Osteoblast (primary cell): ENCODE results near the gene CEL. TPM values are rescaled to one million over a fixed set of nuclear protein-coding genes. Genes with fewer than 3 reads are reported as not detected.

Experiments
- DNase-seq: peaks from one replicate; pipeline ENCODE4 v3.0.0; 2011; ENCODE audit warnings: low spot score, mixed read lengths; ENCODE audit not compliant: insufficient read length; ENCODE audit errors: missing footprints
- H2AFZ ChIP-seq: 2 replicates; pipeline ENCODE4 v1.6.0; 2011; ENCODE audit warnings: mild to moderate bottlenecking, low read length
- H3K27ac ChIP-seq: 2 replicates; pipeline ENCODE4 v1.5.1; 2011; ENCODE audit warnings: mild to moderate bottlenecking, low read depth, low read length, moderate library complexity
- H3K27me3 ChIP-seq: 2 replicates; pipeline ENCODE4 v1.6.0; 2012; ENCODE audit warnings: mild to moderate bottlenecking, control low read depth, inconsistent platforms, low read length, moderate library complexity; ENCODE audit not compliant: insufficient read depth
- H3K36me3 ChIP-seq: 2 replicates; pipeline ENCODE4 v1.5.1; 2011; ENCODE audit warnings: mild to moderate bottlenecking, low read length, control low read depth, moderate library complexity; ENCODE audit not compliant: insufficient read depth
- H3K4me1 ChIP-seq: 2 replicates; pipeline ENCODE4 v1.5.1; 2011; ENCODE audit warnings: mild to moderate bottlenecking, low read length, control low read depth, moderate library complexity; ENCODE audit not compliant: insufficient read depth
- H3K4me2 ChIP-seq: 2 replicates; pipeline ENCODE4 v1.6.0; 2011; ENCODE audit warnings: mild to moderate bottlenecking, low read length; ENCODE audit not compliant: insufficient read depth
- H3K4me3 ChIP-seq: fragments of 200-600 bp; sonication (generic); 3 replicates; pipeline ENCODE4 v1.5.1; 2012; ENCODE audit warnings: mild to moderate bottlenecking, low read length, inconsistent platforms; ENCODE audit not compliant: insufficient read depth
- H3K79me2 ChIP-seq: 2 replicates; pipeline ENCODE4 v1.6.0; 2012; ENCODE audit warnings: mild to moderate bottlenecking, low read length, control low read depth, inconsistent platforms; ENCODE audit not compliant: insufficient read depth
- H3K9me3 ChIP-seq: 2 replicates; pipeline ENCODE4 v1.5.1; 2011; ENCODE audit warnings: low read depth, low read length, control low read depth
- H4K20me1 ChIP-seq: 2 replicates; pipeline ENCODE4 v1.6.0; 2012; ENCODE audit warnings: mild to moderate bottlenecking, low read length, control low read depth; ENCODE audit not compliant: insufficient read depth
- CTCF ChIP-seq: IDR thresholded peaks from 2 replicates; pipeline ENCODE4 v1.5.1; 2011; ENCODE audit warnings: mild to moderate bottlenecking, low read depth, low read length, moderate library complexity; ENCODE audit errors: extremely low read depth
- total RNA-seq: library from RNA; depleted of rRNA; stranded (reverse); fragments of >200 nt; gene quantifications from 2 replicates; pipeline ENCODE4 v1.2.3, GENCODE V29; 2012

The CEL gene
- total RNA-seq, 1 donor: not detected

GRCh38 chr9:133054194-133054890 is 7.4 kb upstream of the CEL start:
- H3K36me3 ChIP-seq: peaks cover 47% of the 10 kb centered on the region
- peaks cover 10% of the 10 kb centered on the region for H4K20me1 ChIP-seq
- DNase-seq: peak; percentile 83
- no peaks in the 10 kb centered on the region for H3K79me2 ChIP-seq
- H3K4me1 ChIP-seq: peaks cover 8% of the 10 kb centered on the region
- H3K27me3 ChIP-seq: no peaks in the 10 kb centered on the region
- no peak overlapping the region for H3K4me3 ChIP-seq
- no peak for TF ChIP-seq CTCF
- no peak overlapping the region for H3K4me2 ChIP-seq
- H2AFZ ChIP-seq: no peak overlapping the region
- H3K27ac ChIP-seq: no peak overlapping the region
- H3K9me3 ChIP-seq: no peaks in the 10 kb centered on the region

- H4K20me1 ChIP-seq: peaks cover 10% of the 10 kb centered on the region
- no peak for TF ChIP-seq CTCF
- DNase-seq: peak; percentile 94
- no peak overlapping the region for H2AFZ ChIP-seq
- H3K9me3 ChIP-seq: no peaks in the 10 kb centered on the region
- peaks cover 46% of the 10 kb centered on the region for H3K36me3 ChIP-seq
- H3K4me1 ChIP-seq: peaks cover 8% of the 10 kb centered on the region
- H3K4me2 ChIP-seq: no peak overlapping the region
- no peaks in the 10 kb centered on the region for H3K27me3 ChIP-seq
- H3K4me3 ChIP-seq: no peak overlapping the region
- no peaks in the 10 kb centered on the region for H3K79me2 ChIP-seq
- no peak overlapping the region for H3K27ac ChIP-seq
Observed at GRCh38 chr9:133054966-133055365, 6.8 kb upstream of the CEL start.

GRCh38 chr9:133055788-133056420 is 5.9 kb upstream of the CEL start:
- no peak for TF ChIP-seq CTCF

GRCh38 chr9:133056533-133056932 is 5.2 kb upstream of the CEL start:
- Histone ChIP-seq H3K36me3 (peaks cover 37% of the 10 kb centered on the region), H3K9me3 (no peaks in the 10 kb centered on the region), H3K4me3 (no peak overlapping the region), H2AFZ (no peak overlapping the region), H3K4me2 (no peak overlapping the region), H3K27me3 (no peaks in the 10 kb centered on the region), H3K27ac (no peak overlapping the region), H3K4me1 (peaks cover 8% of the 10 kb centered on the region), H3K79me2 (no peaks in the 10 kb centered on the region), H4K20me1 (peaks cover 5% of the 10 kb centered on the region)
- peak; percentile 58 for DNase-seq
- TF ChIP-seq CTCF: no peak

More at GRCh38 chr9:133055788-133056420, 5.9 kb upstream of the CEL start:
- DNase-seq: peak; percentile 36
- H2AFZ ChIP-seq: no peak overlapping the region
- H3K4me3 ChIP-seq: no peak overlapping the region
- H3K9me3 ChIP-seq: no peaks in the 10 kb centered on the region
- H3K79me2 ChIP-seq: no peaks in the 10 kb centered on the region
- H3K27ac ChIP-seq: no peak overlapping the region
- no peaks in the 10 kb centered on the region for H3K27me3 ChIP-seq
- H3K36me3 ChIP-seq: peaks cover 42% of the 10 kb centered on the region
- peaks cover 8% of the 10 kb centered on the region for H3K4me1 ChIP-seq
- H3K4me2 ChIP-seq: no peak overlapping the region
- peaks cover 10% of the 10 kb centered on the region for H4K20me1 ChIP-seq
